Activated naive CD8-positive, alpha-beta T cell treated with anti-CD3 and anti-CD28 coated beads, Interleukin-2, amount 10 ng/mL, durations not matched to agents 7 days and 5 days (primary cell): ENCODE data around the gene ABCA13. TPM values are rescaled to one million over a fixed set of nuclear protein-coding genes. Genes with fewer than 3 reads are reported as not detected.

Source experiments
- ATAC-seq: fragments of 150-1000 bp; cut with Tn5 transposase; one replicate; pipeline ENCODE4 v1.10.0; 2021; ENCODE audit warnings: low read depth, moderate library complexity
- POLR2A ChIA-PET: fragments of 350-600 bp; sonication (Branson Sonifier 250); formaldehyde crosslinking; loops from one replicate; lab custom pipeline; 2021; ENCODE audit warnings: antibody characterized with exemption; lab: Charles Lee
- DNase-seq: peaks from one replicate; pipeline ENCODE4 v3.0.0; 2021
- H3K27ac Mint-ChIP-seq: one replicate; pipeline ENCODE4 v1.8.0; 2022; ENCODE audit warnings: mild to moderate bottlenecking, mixed read lengths
- H3K27me3 Mint-ChIP-seq: one replicate; pipeline ENCODE4 v1.8.0; 2022; ENCODE audit warnings: mild to moderate bottlenecking, moderate library complexity, mixed read lengths
- H3K36me3 Mint-ChIP-seq: one replicate; pipeline ENCODE4 v1.8.0; 2021; ENCODE audit warnings: mild to moderate bottlenecking, mixed read lengths
- H3K4me1 Mint-ChIP-seq: one replicate; pipeline ENCODE4 v1.8.0; 2021; ENCODE audit warnings: mixed read lengths
- H3K4me3 Mint-ChIP-seq: one replicate; pipeline ENCODE4 v1.8.0; 2022; ENCODE audit warnings: mild to moderate bottlenecking, moderate library complexity, mixed read lengths
- H3K9me3 Mint-ChIP-seq: one replicate; pipeline ENCODE4 v1.8.0; 2021; ENCODE audit warnings: mixed read lengths
- total RNA-seq, 2 experiments: library from RNA; stranded (reverse); gene quantifications; one replicate each; pipeline ENCODE4 v1.2.3, GENCODE V29; 2021

ABCA13 gene
- total RNA-seq, 2 experiments from 2014 or later = 0.06 to 0.17 TPM

DNA sequence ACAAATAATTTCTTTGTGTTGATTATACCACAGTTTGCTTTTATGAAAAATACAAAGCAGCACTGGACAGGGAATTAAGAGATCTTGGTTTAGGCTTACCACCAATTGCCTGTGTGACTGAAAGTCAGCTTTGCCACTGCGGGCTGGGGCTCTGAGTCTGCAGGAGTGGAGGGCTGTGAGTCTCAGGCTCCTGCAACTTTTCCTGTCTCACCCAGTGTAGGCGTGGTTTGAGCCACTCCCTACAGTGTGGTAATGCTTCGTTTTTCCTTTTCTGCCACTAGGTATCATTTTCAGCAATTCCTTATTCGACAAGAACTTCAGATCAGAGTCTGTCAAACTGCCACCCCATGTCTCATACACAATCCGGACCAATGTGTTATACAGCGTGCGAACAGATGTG, 180.6 kb downstream of the ABCA13 start:
- ATAC-seq (no peak), DNase-seq (no peak)
- Mint-ChIP-seq H3K36me3 (no peaks in the 10 kb centered on the region), H3K4me3 (no peak overlapping the region), H3K9me3 (no peaks in the 10 kb centered on the region), H3K27me3 (no peaks in the 10 kb centered on the region), H3K4me1 (no peaks in the 10 kb centered on the region), H3K27ac (no peak overlapping the region)
- POLR2A ChIA-PET = no interaction called here

DNA sequence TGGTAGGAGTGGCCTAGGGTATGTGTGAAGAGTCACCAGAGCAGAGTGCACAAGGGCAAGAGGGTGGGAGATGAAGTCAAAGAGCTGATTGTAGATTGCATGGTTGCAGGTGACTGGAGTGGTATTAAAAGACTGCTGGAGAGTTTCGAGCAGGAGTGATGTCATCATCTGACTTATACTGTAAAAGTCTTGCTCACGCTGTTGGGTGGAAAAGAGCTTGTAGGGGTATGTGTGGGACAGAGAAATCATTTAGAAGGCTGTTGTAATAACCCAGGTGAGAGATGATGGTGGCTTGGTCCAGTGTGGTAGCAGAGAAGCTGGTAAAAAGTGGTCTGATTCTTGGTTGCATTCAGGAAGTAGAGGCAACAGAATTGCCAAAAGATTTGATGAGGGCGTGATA, 184.1 kb downstream of the ABCA13 start:
- POLR2A ChIA-PET = no interaction called here
- no peak for DNase-seq
- ATAC-seq = no peak
- H3K4me1 Mint-ChIP-seq = no peaks in the 10 kb centered on the region
- no peaks in the 10 kb centered on the region for H3K27me3 Mint-ChIP-seq
- no peaks in the 10 kb centered on the region for H3K9me3 Mint-ChIP-seq
- no peak overlapping the region for H3K4me3 Mint-ChIP-seq
- H3K36me3 Mint-ChIP-seq = no peaks in the 10 kb centered on the region
- H3K27ac Mint-ChIP-seq = no peak overlapping the region

DNA sequence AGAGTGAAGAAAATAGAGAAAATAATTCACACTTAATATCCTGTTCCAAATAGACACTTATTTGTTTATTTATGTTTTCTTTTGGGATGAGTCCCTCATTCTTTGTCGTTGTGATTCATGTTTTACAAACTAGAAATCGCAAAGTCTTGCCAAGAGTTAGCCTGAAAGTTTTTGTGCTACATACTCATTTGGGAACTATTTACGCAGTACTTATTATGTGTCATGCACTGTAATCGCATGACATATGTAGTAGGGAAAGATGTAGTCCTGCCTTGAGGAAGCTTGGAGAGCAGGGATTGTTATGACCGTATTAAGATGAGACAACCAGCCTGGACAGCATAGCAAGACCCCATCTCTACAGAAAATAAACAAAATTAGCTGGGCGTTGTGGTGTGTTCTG, 189.3 kb downstream of the ABCA13 start:
- Mint-ChIP-seq H3K27ac (no peak overlapping the region), H3K9me3 (no peaks in the 10 kb centered on the region), H3K4me1 (no peaks in the 10 kb centered on the region), H3K27me3 (peaks cover 3% of the 10 kb centered on the region), H3K4me3 (no peak overlapping the region), H3K36me3 (no peaks in the 10 kb centered on the region)
- no peak for DNase-seq
- POLR2A ChIA-PET = no interaction called here
- ATAC-seq = no peak

DNA sequence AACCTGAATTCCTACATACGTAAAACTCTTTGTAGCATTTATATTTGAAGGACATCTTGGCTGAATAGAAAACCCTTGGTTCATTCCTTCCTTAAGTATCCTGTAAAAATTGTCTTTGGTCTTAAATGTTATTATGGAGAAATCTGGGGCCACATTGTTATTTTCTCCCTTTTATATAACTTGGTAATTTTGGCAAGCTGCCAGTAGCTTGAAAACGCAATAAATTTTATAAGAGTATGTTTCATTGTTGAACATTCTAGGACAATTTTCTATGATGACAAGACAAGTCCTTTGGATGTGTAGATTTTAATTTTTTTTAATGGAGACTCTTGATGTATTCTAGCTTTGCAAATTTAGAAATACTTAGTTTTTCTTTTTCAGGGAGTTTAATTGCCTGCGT, 191.9 kb downstream of the ABCA13 start:
- no peak for ATAC-seq
- H3K9me3 Mint-ChIP-seq = no peaks in the 10 kb centered on the region
- H3K27me3 Mint-ChIP-seq = peaks cover 4% of the 10 kb centered on the region
- POLR2A ChIA-PET = no interaction called here
- no peak for DNase-seq
- H3K4me3 Mint-ChIP-seq = no peak overlapping the region
- no peaks in the 10 kb centered on the region for H3K4me1 Mint-ChIP-seq
- no peak overlapping the region for H3K27ac Mint-ChIP-seq
- no peaks in the 10 kb centered on the region for H3K36me3 Mint-ChIP-seq

DNA sequence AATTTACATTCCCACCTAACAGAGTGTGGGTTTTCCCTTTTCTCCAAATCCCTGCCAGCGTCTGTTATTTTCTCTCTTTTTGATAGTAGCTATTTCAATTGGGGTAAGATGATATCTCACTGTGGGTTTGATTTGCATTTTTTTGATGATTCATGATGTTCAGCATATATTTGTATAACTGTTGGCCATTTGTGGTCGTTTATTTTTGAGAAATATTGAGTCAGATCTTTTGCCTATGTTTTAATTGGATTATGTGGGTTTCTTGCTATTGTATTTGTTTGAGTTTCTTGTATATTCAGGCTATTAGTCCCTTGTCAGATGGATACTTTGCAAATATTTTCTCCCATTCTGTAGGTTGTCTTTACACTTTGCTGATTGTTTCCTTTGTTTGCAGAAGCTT, 193.8 kb downstream of the ABCA13 start:
- no peaks in the 10 kb centered on the region for H3K9me3 Mint-ChIP-seq
- H3K27me3 Mint-ChIP-seq = peaks cover 4% of the 10 kb centered on the region
- no peak for DNase-seq
- no peak overlapping the region for H3K4me3 Mint-ChIP-seq
- no peaks in the 10 kb centered on the region for H3K4me1 Mint-ChIP-seq
- H3K36me3 Mint-ChIP-seq = no peaks in the 10 kb centered on the region
- POLR2A ChIA-PET = no interaction called here
- ATAC-seq = no peak
- H3K27ac Mint-ChIP-seq = no peak overlapping the region

DNA sequence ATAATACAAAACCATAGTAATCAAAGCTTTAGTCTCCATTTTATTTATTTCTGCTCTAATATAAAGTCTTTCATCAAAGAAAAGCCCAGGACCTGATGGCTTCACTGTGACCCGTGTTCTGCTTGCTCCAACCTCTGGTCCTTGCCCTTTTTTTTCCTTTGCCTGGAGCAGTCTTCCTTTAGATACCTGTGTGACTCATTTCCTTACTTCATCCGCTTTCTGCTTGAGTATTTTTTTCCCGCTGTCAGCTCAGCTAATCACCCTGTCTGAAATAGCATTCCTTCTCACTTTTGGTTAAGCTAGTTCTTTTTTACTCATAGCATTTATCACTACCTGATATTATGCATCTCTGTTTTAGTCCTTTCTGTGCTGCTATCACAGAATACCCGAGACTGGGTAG, 194.8 kb downstream of the ABCA13 start:
- Mint-ChIP-seq H3K4me1 (no peaks in the 10 kb centered on the region), H3K4me3 (no peak overlapping the region), H3K27ac (no peak overlapping the region), H3K27me3 (peaks cover 4% of the 10 kb centered on the region), H3K36me3 (no peaks in the 10 kb centered on the region), H3K9me3 (no peaks in the 10 kb centered on the region)
- no peak for DNase-seq
- ATAC-seq = no peak
- POLR2A ChIA-PET = no interaction called here

DNA sequence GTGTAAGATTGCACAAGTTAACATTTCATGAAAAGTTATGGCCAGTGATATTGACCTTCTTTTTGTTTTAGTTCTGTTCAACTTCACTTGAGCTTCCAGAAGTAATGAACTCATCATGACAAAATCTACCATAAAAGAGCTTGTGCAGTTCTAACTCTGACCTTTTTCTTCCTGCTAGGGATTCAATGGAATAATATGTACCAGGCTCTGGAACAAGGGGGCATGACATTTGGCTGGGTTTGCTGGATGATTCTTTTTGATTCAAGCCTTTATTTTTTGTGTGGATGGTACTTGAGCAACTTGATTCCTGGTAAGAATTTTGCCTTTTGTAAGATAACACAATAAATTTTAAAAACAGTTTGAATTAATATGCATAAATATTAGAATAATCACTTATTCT, 205.0 kb downstream of the ABCA13 start:
- H3K9me3 Mint-ChIP-seq = no peaks in the 10 kb centered on the region
- ATAC-seq = no peak
- H3K36me3 Mint-ChIP-seq = no peaks in the 10 kb centered on the region
- no peak overlapping the region for H3K4me3 Mint-ChIP-seq
- no peak overlapping the region for H3K27ac Mint-ChIP-seq
- DNase-seq = no peak
- no peaks in the 10 kb centered on the region for H3K27me3 Mint-ChIP-seq
- POLR2A ChIA-PET = no interaction called here
- H3K4me1 Mint-ChIP-seq = no peaks in the 10 kb centered on the region

DNA sequence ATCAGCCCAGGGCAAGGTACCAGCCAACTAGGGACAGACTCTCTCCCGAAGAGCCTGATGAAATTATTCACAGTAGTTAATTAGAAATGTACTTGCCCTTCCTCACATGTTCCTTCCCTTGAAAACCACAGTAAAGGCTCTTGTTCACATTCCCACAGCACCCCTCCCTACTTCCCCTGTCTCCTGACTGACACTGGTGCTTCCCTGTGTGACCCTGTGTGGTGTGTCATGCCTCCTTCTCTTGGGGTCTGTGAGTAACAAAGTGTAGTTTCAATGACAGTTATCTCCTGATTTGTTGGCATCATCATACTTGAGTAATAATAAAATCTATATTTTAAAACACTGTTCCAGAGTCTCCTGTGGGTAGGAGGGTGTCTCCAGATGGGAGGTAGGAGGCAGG, 209.7 kb downstream of the ABCA13 start:
- Mint-ChIP-seq H3K36me3 (no peaks in the 10 kb centered on the region), H3K27ac (no peak overlapping the region), H3K4me1 (no peaks in the 10 kb centered on the region), H3K27me3 (peaks cover 3% of the 10 kb centered on the region), H3K4me3 (no peak overlapping the region), H3K9me3 (no peaks in the 10 kb centered on the region)
- DNase-seq = no peak
- POLR2A ChIA-PET = no interaction called here
- no peak for ATAC-seq

DNA sequence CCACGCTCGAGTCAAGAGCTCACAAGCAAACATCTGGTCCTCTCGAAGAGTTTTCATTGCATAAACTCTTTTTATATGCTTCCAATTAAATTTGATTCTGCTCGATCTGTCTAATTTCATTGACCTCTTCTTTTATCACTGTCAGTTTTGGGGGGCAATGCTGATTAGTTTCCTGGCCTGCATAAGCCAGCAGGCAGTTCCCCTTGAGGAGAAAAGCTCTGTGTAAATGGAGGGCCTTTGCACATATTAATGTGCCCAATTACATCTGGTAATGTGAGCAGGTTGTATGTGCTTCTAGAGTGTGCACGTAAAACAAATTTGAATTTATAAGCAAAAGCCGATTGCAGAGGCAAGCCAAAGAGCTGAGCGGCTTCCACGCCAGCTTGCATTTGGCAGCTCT, 210.3 kb downstream of the ABCA13 start:
- no peaks in the 10 kb centered on the region for H3K4me1 Mint-ChIP-seq

DNA sequence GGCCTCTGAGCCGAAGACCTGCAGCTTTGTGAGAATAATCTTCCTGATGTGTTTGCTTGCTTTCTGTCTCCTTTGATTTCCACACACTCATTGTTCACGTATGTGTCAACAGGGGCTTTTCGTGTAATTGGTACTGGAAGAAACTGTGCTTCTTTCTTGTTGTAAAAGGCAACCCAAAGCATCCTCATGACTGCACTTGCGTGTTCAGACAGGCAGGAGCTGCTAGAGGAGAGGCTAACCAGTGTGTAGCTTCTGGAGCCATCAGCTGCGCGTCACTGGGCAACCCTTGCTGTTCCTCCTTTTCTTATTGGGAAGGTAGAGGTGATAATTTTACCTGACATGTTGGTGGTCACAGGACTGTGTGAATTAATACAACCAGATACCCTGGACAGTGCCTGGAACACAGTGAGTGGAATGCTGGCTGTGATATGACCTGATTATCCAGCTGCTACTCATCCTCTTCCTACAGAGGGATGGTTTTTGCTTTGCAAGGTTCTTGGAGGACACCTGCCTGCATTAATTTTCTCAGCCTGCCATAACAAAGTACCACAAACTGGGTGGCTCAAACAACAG, 213.0 kb downstream of the ABCA13 start:
- POLR2A ChIA-PET = no interaction called here
- Mint-ChIP-seq H3K4me3 (no peak overlapping the region), H3K27me3 (peaks cover 4% of the 10 kb centered on the region), H3K9me3 (no peaks in the 10 kb centered on the region), H3K4me1 (no peaks in the 10 kb centered on the region), H3K27ac (no peak overlapping the region), H3K36me3 (no peaks in the 10 kb centered on the region)
- ATAC-seq = no peak
- DNase-seq = no peak

More for the DNA sequence above, 210.3 kb downstream of the ABCA13 start:
- Mint-ChIP-seq H3K36me3 (no peaks in the 10 kb centered on the region), H3K4me3 (no peak overlapping the region), H3K9me3 (no peaks in the 10 kb centered on the region), H3K27ac (no peak overlapping the region), H3K27me3 (peaks cover 4% of the 10 kb centered on the region)
- POLR2A ChIA-PET = no interaction called here
- ATAC-seq = no peak
- no peak for DNase-seq

DNA sequence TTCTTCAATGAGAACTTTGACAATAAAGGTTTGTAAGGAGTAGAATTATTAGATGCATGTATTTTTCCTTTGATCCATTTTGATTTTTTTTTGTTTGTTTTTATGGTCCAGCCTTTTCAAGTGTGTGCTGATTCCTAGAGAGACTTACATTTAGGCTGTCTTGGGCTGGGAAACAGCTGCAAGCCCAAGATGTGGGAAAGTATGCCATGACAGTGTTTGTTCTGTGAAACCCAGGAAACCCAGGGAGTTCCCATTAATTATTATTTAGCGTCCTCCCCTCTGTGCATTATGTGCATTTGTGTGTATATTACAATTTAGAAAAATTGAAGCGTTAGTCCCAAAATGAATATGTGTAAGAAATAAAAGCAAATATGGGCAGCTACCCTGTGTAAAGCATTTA, 216.7 kb downstream of the ABCA13 start:
- Mint-ChIP-seq H3K27me3 (peaks cover 7% of the 10 kb centered on the region), H3K27ac (no peak overlapping the region), H3K36me3 (no peaks in the 10 kb centered on the region), H3K9me3 (peaks cover under 1% of the 10 kb centered on the region), H3K4me1 (no peaks in the 10 kb centered on the region), H3K4me3 (no peak overlapping the region)
- ATAC-seq (no peak), DNase-seq (no peak)
- POLR2A ChIA-PET = no interaction called here

DNA sequence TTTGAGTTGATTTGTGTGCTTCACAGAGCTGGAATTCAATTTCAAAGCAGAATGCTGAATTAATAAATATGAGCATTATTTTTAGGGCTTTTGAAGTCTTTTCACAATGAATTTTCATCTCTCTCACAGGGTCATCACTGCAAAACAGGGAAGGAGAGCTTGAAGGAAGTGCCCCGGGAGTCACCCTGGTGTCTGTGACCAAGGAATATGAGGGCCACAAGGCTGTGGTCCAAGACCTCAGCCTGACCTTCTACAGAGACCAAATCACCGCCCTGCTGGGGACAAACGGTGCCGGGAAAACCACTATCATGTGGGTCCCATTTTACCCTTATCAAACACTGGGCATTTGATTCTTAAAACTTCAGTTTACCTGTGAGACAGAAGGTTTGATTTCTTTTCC, 217.7 kb downstream of the ABCA13 start:
- Mint-ChIP-seq H3K27ac (no peak overlapping the region), H3K27me3 (peaks cover 7% of the 10 kb centered on the region), H3K4me3 (no peak overlapping the region), H3K4me1 (no peaks in the 10 kb centered on the region), H3K36me3 (no peaks in the 10 kb centered on the region), H3K9me3 (peaks cover 2% of the 10 kb centered on the region)
- ATAC-seq = no peak
- POLR2A ChIA-PET = no interaction called here
- no peak for DNase-seq

DNA sequence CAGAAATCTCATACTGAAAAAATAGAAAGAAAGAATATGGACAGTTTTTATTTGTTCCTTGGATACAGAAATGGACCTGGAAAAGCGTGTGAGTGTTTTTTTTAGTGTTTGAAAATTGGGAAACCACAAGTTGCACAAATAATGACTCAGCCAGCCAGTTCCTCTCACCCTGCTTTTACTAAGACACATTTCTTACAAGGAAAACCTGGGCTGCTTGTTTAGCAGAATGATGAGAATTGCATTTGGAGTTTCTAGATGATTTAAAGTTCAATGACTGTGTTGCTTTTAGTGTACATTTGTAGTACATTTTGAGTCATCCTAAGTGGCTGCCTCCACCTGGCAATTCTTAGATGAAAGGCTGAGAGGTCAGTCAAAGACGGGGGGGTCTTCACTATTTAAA, 218.7 kb downstream of the ABCA13 start:
- POLR2A ChIA-PET = no interaction called here
- no peak overlapping the region for H3K4me3 Mint-ChIP-seq
- H3K27ac Mint-ChIP-seq = no peak overlapping the region
- ATAC-seq (no peak), DNase-seq (no peak)
- H3K4me1 Mint-ChIP-seq = no peaks in the 10 kb centered on the region
- H3K9me3 Mint-ChIP-seq = peaks cover 2% of the 10 kb centered on the region
- peaks cover 5% of the 10 kb centered on the region for H3K27me3 Mint-ChIP-seq
- no peaks in the 10 kb centered on the region for H3K36me3 Mint-ChIP-seq

DNA sequence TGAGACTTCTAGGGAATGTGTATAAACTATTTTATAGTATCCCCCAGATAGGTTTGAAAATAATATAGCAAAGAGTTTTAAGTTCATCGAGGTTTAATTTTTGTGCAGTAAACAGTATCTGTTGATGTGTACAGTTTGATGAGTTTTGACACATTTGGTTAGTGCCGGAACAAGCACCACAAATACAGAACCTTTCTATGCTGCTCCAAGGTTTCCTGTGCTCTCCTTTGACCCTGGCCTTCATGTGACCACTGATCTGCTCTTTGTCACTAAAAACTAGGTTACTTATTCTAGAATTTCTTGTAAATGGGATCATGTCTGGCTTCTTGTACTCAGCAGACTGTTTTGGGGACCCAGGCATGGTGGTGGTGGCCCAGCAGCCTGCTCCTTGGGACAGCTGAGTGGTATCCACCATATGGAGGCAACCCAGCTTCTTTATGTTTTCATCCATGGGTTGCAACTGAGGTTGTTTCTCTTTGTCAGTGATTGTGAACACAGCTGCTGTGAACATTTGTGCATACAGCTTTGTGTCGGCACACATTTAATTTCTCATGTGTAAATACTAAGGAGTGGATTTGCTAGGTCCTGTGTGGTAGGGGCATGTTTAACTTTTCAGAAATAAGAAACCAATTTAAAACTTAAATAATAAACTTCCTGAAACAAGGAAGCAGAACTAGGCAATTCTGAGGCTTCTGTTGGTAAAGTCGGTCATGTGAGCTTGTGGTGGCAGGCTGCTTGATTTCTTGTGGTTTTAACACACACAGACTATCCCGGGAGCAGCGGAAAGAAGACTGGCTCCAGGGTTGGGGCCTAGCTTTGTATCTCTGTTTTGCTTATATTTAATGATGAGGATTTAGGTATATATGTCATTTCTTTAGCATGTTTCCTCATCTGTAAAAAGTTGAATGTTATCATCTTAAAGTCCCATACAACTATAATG, 219.4 kb downstream of the ABCA13 start:
- H3K36me3 Mint-ChIP-seq = no peaks in the 10 kb centered on the region
- ATAC-seq = no peak

More for the DNA sequence above, 219.4 kb downstream of the ABCA13 start:
- H3K27ac Mint-ChIP-seq = no peak overlapping the region
- H3K4me3 Mint-ChIP-seq = no peak overlapping the region
- H3K4me1 Mint-ChIP-seq = no peaks in the 10 kb centered on the region
- no peak for DNase-seq
- peaks cover 2% of the 10 kb centered on the region for H3K9me3 Mint-ChIP-seq
- POLR2A ChIA-PET = no interaction called here
- peaks cover 5% of the 10 kb centered on the region for H3K27me3 Mint-ChIP-seq
